ENCODE data around the gene SYTL5. TPM values are rescaled to one million over a fixed set of nuclear protein-coding genes. Genes with fewer than 3 reads are reported as not detected.
A peak's percentile ranks its signal among the peaks of the same experiment; 100 is the strongest.

The SYTL5 gene
- total and polyA plus RNA-seq, 4 donors = 0.83 to 8.4 (median 1.5) TPM

DNA sequence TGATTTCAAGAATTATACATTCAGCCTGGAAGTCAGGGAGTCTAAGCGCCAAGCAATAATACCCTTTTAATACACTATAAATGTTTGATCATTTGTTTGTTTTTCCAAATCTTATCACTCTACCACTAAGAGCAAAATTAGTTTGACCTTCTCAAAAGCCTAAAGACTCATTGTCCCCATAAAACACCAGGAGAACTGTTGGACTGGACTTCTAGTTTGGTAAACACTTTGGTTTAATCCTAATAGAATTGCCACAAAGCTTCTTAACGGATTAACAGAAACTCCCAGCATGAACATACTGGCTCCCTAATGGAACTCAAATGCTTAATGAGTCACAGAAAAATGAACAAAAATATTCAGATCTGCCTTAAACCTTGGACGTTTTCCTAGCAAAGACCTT is 34.9 kb downstream of the SYTL5 start:
- ATAC-seq (ENCODE audit: insufficient read depth, low FRiP score) (no peak), DNase-seq (no peak)
- H3K27ac ChIP-seq (ENCODE audit: low read depth in 1 of 2, low read length in 1 of 2) = no peak overlapping the region
- 65 to 90% methylated on average over 3 of the region's 3 CpGs for WGBS, 2 donors
- no peak overlapping the region for H3K4me3 ChIP-seq
- H3K9ac ChIP-seq (ENCODE audit: insufficient read depth in 1 of 2, low read length in 2 of 2) = no peak overlapping the region
- no peaks in the 10 kb centered on the region for H3K4me1 ChIP-seq (ENCODE audit: control insufficient read depth in 5 of 5, insufficient read depth in 5 of 5, low read length in 5 of 5)
- H3K9me3 ChIP-seq (ENCODE audit: control insufficient read depth in 4 of 4, insufficient read depth in 3 of 4, low read length in 3 of 4) = no peaks in the 10 kb centered on the region
- no peaks in the 10 kb centered on the region for H3K36me3 ChIP-seq (ENCODE audit: control insufficient read depth in 4 of 4, insufficient read depth in 4 of 4, low read length in 4 of 4)
- TF ChIP-seq, protein P1, sequence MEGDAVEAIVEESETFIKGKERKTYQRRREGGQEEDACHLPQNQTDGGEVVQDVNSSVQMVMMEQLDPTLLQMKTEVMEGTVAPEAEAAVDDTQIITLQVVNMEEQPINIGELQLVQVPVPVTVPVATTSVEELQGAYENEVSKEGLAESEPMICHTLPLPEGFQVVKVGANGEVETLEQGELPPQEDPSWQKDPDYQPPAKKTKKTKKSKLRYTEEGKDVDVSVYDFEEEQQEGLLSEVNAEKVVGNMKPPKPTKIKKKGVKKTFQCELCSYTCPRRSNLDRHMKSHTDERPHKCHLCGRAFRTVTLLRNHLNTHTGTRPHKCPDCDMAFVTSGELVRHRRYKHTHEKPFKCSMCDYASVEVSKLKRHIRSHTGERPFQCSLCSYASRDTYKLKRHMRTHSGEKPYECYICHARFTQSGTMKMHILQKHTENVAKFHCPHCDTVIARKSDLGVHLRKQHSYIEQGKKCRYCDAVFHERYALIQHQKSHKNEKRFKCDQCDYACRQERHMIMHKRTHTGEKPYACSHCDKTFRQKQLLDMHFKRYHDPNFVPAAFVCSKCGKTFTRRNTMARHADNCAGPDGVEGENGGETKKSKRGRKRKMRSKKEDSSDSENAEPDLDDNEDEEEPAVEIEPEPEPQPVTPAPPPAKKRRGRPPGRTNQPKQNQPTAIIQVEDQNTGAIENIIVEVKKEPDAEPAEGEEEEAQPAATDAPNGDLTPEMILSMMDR (IDR thresholded peaks at IDR 0.05; ENCODE audit: control extremely low read depth, extremely low read depth) = no peak
- peaks cover 0 to 9% (median 2%) of the 10 kb centered on the region in 3 donors for H3K27me3 ChIP-seq (ENCODE audit: control insufficient read depth in 3 of 3, insufficient read depth in 3 of 3, low read length in 2 of 3)

DNA sequence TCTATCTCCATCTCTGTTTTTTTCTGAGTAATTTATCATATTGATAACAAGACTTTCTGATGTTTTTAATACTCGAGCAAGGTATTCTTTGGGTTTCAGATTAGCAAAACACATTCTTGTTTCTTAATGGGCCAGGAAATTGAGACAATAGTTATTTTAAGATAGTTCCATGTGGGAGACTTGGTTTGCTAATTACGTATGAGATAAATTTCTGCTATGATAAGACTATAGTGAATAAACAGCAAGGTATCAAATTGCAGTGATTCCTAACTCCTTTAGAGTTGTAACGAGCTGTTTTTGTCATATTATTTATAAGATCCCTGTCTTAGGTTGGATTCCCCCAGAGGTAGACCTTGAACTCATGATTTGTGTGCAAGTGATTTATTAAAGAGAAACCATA is 38.3 kb downstream of the SYTL5 start:
- Histone ChIP-seq H3K27me3 (ENCODE audit: control insufficient read depth in 3 of 3, insufficient read depth in 3 of 3, low read length in 2 of 3) (peaks cover 0 to 9% (median 0%) of the 10 kb centered on the region in 3 donors), H3K4me1 (ENCODE audit: control insufficient read depth in 5 of 5, insufficient read depth in 5 of 5, low read length in 5 of 5) (no peaks in the 10 kb centered on the region), H3K9me3 (ENCODE audit: control insufficient read depth in 4 of 4, insufficient read depth in 3 of 4, low read length in 3 of 4) (peaks cover 0 to 2% (median 0%) of the 10 kb centered on the region in 4 donors), H3K9ac (ENCODE audit: insufficient read depth in 1 of 2, low read length in 2 of 2) (no peak overlapping the region), H3K36me3 (ENCODE audit: control insufficient read depth in 4 of 4, insufficient read depth in 4 of 4, low read length in 4 of 4) (no peaks in the 10 kb centered on the region), H3K4me3 (no peak overlapping the region), H3K27ac (ENCODE audit: low read depth in 1 of 2, low read length in 1 of 2) (no peak overlapping the region)
- WGBS, 2 donors = 45 to 70% methylated on average over 3 of the region's 3 CpGs
- TF ChIP-seq, protein P1 (IDR thresholded peaks at IDR 0.05; ENCODE audit: control extremely low read depth, extremely low read depth) = no peak
- DNase-seq (no peak), ATAC-seq (ENCODE audit: insufficient read depth, low FRiP score) (no peak)

DNA sequence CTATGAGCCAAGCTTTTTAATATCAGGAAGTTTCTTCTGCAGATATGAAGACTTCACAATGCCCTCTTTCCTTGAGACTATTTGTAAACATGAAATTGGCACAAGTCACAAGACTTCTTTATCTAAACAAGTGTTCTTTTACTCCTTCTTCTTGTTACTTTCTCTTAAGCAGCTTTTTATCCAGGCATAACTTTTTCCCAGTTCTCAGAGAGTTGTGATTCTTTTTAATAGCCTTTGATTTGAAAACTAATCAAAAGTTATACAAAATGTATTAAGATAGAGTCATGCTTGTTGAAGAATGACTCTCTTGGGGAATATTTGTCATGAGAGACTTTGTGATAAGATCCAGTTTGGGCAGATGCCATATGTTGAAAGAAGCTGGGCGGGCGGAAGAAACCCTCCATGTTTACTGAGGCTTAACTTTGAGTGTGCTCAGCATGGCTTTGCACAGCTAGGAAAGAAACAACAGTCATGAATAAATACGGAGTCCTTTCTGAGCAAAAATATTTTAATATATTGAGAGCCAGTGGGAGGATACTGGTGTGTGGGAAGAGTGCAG is 39.3 kb downstream of the SYTL5 start:
- H3K36me3 ChIP-seq (ENCODE audit: control insufficient read depth in 4 of 4, insufficient read depth in 4 of 4, low read length in 4 of 4) = no peaks in the 10 kb centered on the region
- H3K9ac ChIP-seq (ENCODE audit: insufficient read depth in 1 of 2, low read length in 2 of 2) = no peak overlapping the region
- peaks cover 0 to 9% (median 0%) of the 10 kb centered on the region in 3 donors for H3K27me3 ChIP-seq (ENCODE audit: control insufficient read depth in 3 of 3, insufficient read depth in 3 of 3, low read length in 2 of 3)
- ATAC-seq (ENCODE audit: insufficient read depth, low FRiP score) (no peak), DNase-seq (peak; percentile 13 to 71 (median 60))
- no peak overlapping the region for H3K27ac ChIP-seq (ENCODE audit: low read depth in 1 of 2, low read length in 1 of 2)
- no peak overlapping the region for H3K4me3 ChIP-seq
- 47 to 52% methylated on average over 3 of the region's 3 CpGs for WGBS, 2 donors
- H3K9me3 ChIP-seq (ENCODE audit: control insufficient read depth in 4 of 4, insufficient read depth in 3 of 4, low read length in 3 of 4) = peaks cover 0 to 2% (median 0%) of the 10 kb centered on the region in 4 donors
- no peaks in the 10 kb centered on the region for H3K4me1 ChIP-seq (ENCODE audit: control insufficient read depth in 5 of 5, insufficient read depth in 5 of 5, low read length in 5 of 5)
- TF ChIP-seq, protein P1 (IDR thresholded peaks at IDR 0.05; ENCODE audit: control extremely low read depth, extremely low read depth) = no peak

DNA sequence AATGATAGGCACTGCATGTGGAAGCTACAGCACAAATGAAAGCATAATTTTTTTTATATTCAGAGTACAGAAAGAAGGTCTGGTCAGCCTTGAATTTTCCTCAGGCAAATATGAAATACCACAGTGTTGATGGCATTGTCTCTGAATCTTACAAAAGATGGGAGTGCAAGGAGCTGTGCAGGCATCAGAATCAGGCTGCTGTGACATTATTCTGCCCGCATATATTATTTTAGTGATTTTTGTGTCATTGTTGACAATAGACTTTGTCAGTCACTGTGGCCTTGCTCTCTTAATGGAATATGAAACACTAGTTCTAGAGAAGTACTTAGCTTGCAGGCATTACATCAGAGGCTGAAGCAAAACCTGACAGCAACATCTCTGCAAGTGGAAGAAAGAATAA is 42.5 kb downstream of the SYTL5 start:
- no peak overlapping the region for H3K9ac ChIP-seq (ENCODE audit: insufficient read depth in 1 of 2, low read length in 2 of 2)
- no peaks in the 10 kb centered on the region for H3K36me3 ChIP-seq (ENCODE audit: control insufficient read depth in 4 of 4, insufficient read depth in 4 of 4, low read length in 4 of 4)
- 86 to 100% methylated on average over 1 of the region's 1 CpG for WGBS, 2 donors
- DNase-seq (no peak), ATAC-seq (ENCODE audit: insufficient read depth, low FRiP score) (no peak)
- H3K9me3 ChIP-seq (ENCODE audit: control insufficient read depth in 4 of 4, insufficient read depth in 3 of 4, low read length in 3 of 4) = peaks cover 0 to 2% (median 0%) of the 10 kb centered on the region in 4 donors
- no peak overlapping the region for H3K4me3 ChIP-seq
- TF ChIP-seq, protein P1 (IDR thresholded peaks at IDR 0.05; ENCODE audit: control extremely low read depth, extremely low read depth) = no peak
- peaks cover 0 to 6% (median 0%) of the 10 kb centered on the region in 3 donors for H3K27me3 ChIP-seq (ENCODE audit: control insufficient read depth in 3 of 3, insufficient read depth in 3 of 3, low read length in 2 of 3)
- no peak overlapping the region for H3K27ac ChIP-seq (ENCODE audit: low read depth in 1 of 2, low read length in 1 of 2)
- no peaks in the 10 kb centered on the region for H3K4me1 ChIP-seq (ENCODE audit: control insufficient read depth in 5 of 5, insufficient read depth in 5 of 5, low read length in 5 of 5)
